ENCODE data around the gene SON. TPM values are rescaled to one million over a fixed set of nuclear protein-coding genes. Genes with fewer than 3 reads are reported as not detected.

The SON gene
- total and polyA plus RNA-seq, 2 of the 13 experiments (the other 11 are each of a cell fraction or from before 2014, with no cell fraction given), result 61.3 to 78.3 TPM

DNA sequence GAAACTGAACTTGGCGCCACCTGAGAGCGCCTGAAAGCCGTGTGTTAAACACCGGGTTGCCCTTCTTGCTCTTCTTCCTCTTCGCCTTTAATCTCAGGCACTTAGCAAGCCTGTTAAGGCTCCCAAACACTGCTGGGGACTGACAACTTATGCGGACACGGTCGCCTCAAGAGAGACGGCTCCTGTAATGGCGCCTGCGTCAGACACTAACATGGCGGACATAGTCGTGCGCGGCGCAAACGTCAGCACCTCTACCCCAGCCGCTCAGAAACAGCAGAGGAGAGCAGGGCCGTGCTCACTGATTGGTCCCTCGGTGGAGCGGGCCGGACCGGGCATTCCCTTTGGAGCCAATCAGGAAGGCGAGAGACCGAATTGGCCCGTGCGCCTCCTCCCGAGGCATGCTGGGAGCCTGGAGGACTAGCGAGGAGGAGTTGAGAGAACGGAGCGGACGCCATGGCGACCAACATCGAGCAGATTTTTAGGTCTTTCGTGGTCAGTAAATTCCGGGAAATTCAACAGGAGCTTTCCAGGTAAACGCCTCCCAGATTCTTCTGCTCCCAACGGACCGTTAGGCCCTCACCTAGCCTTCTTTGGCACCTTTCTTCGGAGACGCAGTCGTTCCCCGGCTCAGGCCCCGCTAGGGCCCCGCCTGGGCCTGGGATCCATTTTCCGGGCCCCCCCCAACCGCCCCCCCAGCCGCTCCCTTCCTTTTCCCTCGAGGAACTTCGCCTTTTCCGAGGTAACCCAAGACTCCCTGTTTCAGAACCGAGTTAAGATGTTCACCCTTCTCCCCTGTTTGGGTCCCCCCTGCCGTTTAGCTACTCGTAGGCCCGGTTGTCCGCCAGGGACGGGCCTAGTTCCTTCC lies at the start of gene SON (continued):
- TF ChIP-seq, protein P1, sequence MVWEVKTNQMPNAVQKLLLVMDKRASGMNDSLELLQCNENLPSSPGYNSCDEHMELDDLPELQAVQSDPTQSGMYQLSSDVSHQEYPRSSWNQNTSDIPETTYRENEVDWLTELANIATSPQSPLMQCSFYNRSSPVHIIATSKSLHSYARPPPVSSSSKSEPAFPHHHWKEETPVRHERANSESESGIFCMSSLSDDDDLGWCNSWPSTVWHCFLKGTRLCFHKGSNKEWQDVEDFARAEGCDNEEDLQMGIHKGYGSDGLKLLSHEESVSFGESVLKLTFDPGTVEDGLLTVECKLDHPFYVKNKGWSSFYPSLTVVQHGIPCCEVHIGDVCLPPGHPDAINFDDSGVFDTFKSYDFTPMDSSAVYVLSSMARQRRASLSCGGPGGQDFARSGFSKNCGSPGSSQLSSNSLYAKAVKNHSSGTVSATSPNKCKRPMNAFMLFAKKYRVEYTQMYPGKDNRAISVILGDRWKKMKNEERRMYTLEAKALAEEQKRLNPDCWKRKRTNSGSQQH (CRISPR knock-in tag; IDR thresholded peaks at IDR 0.05; ENCODE audit: low read depth), result no peak
- no peak for TF ChIP-seq ZNF816 (CRISPR knock-in tag; IDR thresholded peaks at IDR 0.05; ENCODE audit: borderline replicate concordance)
- no peak; the same call in 1 of the 2 replicates for TF ChIP-seq ZNF788 (CRISPR knock-in tag; IDR thresholded peaks at IDR 0.05; ENCODE audit: borderline replicate concordance)
- no peak; the same call in 1 of the 2 replicates for TF ChIP-seq PRMT3 (CRISPR knock-in tag; IDR thresholded peaks at IDR 0.05; ENCODE audit: borderline replicate concordance, low read depth)
- no peak for TF ChIP-seq HOXD1 (CRISPR knock-in tag; IDR thresholded peaks at IDR 0.05)
- no peak for TF ChIP-seq HNRNPK (IDR thresholded peaks at IDR 0.05; ENCODE audit: low read depth, low read length, poor library complexity, severe bottlenecking)
- TF ChIP-seq MEIS2 (CRISPR knock-in tag; IDR thresholded peaks at IDR 0.05), result no peak
- no peak for TF ChIP-seq BHLHE40 (IDR thresholded peaks at IDR 0.05; ENCODE audit: low read length)
- TF ChIP-seq SP140L (CRISPR knock-in tag; IDR thresholded peaks at IDR 0.05; ENCODE audit: borderline replicate concordance), result no peak; the same call in 1 of the 2 replicates
- TF ChIP-seq, protein P2, sequence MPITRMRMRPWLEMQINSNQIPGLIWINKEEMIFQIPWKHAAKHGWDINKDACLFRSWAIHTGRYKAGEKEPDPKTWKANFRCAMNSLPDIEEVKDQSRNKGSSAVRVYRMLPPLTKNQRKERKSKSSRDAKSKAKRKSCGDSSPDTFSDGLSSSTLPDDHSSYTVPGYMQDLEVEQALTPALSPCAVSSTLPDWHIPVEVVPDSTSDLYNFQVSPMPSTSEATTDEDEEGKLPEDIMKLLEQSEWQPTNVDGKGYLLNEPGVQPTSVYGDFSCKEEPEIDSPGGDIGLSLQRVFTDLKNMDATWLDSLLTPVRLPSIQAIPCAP (CRISPR knock-in tag; IDR thresholded peaks at IDR 0.05; ENCODE audit: low read depth), result no peak
- TF ChIP-seq, protein P3, sequence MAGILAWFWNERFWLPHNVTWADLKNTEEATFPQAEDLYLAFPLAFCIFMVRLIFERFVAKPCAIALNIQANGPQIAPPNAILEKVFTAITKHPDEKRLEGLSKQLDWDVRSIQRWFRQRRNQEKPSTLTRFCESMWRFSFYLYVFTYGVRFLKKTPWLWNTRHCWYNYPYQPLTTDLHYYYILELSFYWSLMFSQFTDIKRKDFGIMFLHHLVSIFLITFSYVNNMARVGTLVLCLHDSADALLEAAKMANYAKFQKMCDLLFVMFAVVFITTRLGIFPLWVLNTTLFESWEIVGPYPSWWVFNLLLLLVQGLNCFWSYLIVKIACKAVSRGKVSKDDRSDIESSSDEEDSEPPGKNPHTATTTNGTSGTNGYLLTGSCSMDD (CRISPR knock-in tag; IDR thresholded peaks at IDR 0.05), result no peak
- peak; percentile 98 for TF ChIP-seq RFX5 (IDR thresholded peaks at IDR 0.05; ENCODE audit: low read depth, low read length)
- TF ChIP-seq MATR3 (CRISPR knock-in tag; IDR thresholded peaks at IDR 0.05), result no peak
- TF ChIP-seq ZNF660 (CRISPR knock-in tag; IDR thresholded peaks at IDR 0.05; ENCODE audit: borderline replicate concordance, low read depth), result no peak
- TF ChIP-seq GATA4 (IDR thresholded peaks at IDR 0.05; ENCODE audit: borderline replicate concordance, low read depth), result no peak
- TF ChIP-seq MTA1 (CRISPR knock-in tag; IDR thresholded peaks at IDR 0.05; ENCODE audit: borderline replicate concordance), result no peak
- no peak for TF ChIP-seq NONO (IDR thresholded peaks at IDR 0.05)
- no peak for TF ChIP-seq NONO (CRISPR knock-in tag; conservative IDR thresholded peaks at IDR 0.05)
- no peak for TF ChIP-seq AGO2 (optimal IDR thresholded peaks at IDR 0.05; ENCODE audit: low read depth, low read length)
- TF ChIP-seq, protein P4, sequence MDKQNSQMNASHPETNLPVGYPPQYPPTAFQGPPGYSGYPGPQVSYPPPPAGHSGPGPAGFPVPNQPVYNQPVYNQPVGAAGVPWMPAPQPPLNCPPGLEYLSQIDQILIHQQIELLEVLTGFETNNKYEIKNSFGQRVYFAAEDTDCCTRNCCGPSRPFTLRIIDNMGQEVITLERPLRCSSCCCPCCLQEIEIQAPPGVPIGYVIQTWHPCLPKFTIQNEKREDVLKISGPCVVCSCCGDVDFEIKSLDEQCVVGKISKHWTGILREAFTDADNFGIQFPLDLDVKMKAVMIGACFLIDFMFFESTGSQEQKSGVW (CRISPR knock-in tag; IDR thresholded peaks at IDR 0.05; ENCODE audit: borderline replicate concordance), result no peak
- TF ChIP-seq, protein P5, sequence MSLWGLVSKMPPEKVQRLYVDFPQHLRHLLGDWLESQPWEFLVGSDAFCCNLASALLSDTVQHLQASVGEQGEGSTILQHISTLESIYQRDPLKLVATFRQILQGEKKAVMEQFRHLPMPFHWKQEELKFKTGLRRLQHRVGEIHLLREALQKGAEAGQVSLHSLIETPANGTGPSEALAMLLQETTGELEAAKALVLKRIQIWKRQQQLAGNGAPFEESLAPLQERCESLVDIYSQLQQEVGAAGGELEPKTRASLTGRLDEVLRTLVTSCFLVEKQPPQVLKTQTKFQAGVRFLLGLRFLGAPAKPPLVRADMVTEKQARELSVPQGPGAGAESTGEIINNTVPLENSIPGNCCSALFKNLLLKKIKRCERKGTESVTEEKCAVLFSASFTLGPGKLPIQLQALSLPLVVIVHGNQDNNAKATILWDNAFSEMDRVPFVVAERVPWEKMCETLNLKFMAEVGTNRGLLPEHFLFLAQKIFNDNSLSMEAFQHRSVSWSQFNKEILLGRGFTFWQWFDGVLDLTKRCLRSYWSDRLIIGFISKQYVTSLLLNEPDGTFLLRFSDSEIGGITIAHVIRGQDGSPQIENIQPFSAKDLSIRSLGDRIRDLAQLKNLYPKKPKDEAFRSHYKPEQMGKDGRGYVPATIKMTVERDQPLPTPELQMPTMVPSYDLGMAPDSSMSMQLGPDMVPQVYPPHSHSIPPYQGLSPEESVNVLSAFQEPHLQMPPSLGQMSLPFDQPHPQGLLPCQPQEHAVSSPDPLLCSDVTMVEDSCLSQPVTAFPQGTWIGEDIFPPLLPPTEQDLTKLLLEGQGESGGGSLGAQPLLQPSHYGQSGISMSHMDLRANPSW (CRISPR knock-in tag; IDR thresholded peaks at IDR 0.05; ENCODE audit: borderline replicate concordance), result no peak

Measured in HepG2 (cell line).